NCI-H2029 (cell line): Measurements from ENCODE around the gene SLC7A6OS.
"Not testable (repeated sequence)": the region's sequence is repeated elsewhere in the genome, so short reads cannot be mapped to it uniquely, and the experiment has no call there.

Experiments
- DNase-seq: peaks from one replicate; lab custom pipeline; 2025; lab: John Stamatoyannopoulos, UW

The SLC7A6OS gene

DNA sequence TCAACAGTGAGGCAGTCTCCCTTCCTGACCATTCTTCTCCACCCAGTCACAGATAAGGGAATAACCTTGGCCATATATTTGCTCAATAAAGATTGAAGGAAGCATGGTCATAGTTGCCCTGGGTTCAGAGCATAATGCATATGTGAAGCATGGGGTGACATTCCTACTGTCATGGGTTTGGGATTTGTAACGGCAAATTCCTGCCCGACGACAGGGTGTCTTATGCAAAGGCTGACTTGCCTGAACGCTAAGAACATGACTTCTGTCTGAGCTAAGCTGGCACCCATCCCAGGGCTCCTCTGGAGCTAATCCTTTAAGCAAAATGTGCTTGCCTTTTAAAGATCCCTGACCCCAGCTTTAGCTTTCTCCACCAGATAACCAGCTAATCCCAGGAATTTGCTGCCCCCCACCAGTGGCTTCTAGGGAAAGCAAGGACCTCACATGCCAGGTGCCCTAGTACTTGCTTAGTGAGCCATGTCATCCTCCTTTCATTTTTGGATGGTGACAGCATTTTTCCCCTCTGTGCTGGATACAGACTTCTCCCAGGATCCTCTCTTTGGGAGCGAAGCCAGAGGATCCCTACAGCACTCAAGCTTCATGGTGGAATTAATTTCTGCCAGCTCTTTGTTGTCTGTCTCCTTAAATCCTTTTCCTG is 11.7 kb downstream of the SLC7A6OS start:
- DNase-seq: no peak

DNA sequence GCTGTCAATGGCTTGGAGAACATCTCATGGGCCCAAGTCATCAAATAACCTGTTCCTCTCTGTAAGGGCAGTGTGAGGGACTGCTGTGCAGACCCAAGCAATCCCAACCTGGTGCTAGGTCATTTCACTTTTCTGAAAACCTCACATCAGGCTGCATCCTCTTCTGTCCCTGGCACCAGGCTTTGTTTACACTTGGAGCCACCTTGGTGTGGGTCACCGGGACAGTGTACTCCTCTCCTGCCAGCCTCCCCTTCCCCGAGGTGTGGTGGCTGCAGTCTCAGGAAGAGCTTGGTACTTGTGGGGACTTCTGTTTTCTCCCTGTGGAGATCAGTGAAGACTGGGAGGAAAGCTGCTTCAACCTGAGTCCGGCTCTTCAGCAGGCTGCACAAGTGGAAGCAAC is 12.4 kb downstream of the SLC7A6OS start:
- DNase-seq: no peak

DNA sequence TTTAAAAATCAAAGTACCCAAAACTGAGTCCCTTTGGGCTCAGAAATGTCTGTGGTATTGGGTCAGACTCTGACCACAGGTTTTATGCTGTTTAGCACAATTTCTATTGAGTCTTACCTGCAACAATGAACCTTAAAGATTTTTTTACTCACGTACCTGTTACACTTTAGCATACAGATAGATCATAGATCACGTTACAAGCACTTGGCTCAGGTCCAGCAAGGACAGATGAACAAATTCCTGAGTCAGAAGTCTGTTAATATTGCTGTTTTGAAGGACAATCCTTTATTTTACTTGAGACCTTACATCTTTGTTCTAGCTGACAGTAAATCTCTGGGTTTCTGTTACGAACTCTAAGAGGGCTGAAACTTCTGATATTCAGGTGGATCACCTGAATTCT is 12.8 kb downstream of the SLC7A6OS start:
- DNase-seq: no peak

DNA sequence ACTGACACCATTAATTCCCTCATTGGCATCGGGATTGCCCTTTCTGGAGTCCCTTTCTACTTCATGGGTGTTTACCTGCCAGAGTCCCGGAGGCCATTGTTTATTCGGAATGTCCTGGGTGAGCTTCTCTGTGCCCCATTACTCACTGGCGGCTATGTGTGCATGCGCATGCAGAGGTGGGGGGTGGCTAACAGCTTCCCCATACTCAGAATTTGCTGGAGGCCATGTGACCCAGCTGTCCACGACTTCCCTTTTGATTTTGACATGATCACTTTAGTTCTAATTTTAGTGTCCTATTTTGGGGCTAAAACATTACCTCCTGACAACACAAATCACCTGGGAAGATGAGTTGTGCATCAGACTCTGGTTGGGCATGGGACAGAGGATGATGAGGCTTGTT is 14.1 kb downstream of the SLC7A6OS start:
- DNase-seq: no peak

DNA sequence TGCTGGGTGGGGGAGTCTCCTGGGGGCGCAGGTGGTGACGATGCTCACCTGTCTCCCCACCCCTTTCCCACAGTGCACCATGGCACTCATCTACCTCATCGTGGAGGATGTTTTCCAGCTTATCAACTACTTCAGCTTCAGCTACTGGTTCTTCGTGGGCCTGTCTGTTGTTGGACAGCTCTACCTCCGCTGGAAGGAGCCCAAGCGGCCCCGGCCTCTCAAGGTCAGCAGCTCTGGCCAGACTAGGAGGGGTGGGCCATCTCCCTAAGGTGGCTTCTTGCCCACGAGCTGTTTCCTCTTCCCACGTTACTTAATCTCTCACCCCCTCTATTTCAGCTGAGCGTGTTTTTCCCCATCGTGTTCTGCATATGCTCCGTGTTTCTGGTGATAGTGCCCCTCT is 14.5 kb downstream of the SLC7A6OS start:
- DNase-seq: no peak

DNA sequence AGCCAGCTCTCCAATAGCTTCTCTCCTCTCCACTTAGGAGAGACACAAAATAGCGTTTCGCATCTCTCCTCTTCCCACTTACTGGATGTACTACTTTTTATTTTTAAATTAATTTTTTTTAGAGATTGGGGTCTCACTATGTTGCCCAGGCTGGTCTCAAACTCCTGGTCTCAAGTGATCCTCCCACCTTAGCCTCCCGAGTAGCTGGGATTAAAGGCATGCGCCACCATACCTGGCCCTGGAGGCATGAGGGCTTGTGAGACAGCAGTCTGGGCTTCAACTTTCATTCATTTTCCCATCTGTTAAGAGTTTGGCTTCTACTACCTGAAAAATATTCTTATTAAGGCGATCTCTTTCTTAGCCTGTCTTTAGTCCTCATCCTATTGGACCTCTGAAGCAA is 18.3 kb downstream of the SLC7A6OS start:
- DNase-seq: no peak

DNA sequence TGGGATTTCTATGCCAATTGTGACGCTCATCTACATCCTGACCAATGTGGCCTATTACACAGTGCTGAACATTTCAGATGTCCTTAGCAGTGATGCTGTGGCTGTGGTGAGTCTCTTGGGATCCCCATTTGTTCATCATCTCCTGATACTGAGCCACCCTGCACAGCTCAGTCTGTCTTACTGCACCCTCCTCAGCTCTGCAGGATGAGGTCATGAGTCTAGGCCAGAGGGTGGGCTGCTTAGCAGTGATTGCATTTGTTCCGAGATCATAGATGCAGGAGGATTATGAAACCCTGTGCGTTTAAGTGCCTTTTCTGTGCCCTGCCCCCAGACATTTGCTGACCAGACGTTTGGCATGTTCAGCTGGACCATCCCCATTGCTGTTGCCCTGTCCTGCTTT is 19.5 kb downstream of the SLC7A6OS start:
- DNase-seq: no peak

DNA sequence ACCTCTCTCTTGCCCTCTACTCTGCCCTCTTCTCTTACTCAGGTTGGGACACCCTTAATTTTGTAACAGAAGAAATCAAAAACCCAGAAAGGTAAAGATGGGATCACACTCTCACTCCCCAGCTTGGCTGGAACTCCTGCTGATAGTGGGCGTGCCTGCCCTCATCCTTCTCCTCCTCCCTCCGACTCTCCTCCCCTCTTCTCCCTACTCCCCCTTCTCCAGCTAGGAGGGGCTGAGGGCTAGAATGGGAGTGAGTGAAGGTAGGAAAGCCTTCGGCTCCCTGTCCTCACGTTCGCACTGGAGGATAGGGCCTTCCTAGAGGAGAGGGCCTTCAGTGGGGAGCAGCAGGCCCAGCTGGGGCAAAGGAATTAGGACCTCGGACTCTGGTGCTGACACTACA is 20.3 kb downstream of the SLC7A6OS start:
- DNase-seq: no peak

DNA sequence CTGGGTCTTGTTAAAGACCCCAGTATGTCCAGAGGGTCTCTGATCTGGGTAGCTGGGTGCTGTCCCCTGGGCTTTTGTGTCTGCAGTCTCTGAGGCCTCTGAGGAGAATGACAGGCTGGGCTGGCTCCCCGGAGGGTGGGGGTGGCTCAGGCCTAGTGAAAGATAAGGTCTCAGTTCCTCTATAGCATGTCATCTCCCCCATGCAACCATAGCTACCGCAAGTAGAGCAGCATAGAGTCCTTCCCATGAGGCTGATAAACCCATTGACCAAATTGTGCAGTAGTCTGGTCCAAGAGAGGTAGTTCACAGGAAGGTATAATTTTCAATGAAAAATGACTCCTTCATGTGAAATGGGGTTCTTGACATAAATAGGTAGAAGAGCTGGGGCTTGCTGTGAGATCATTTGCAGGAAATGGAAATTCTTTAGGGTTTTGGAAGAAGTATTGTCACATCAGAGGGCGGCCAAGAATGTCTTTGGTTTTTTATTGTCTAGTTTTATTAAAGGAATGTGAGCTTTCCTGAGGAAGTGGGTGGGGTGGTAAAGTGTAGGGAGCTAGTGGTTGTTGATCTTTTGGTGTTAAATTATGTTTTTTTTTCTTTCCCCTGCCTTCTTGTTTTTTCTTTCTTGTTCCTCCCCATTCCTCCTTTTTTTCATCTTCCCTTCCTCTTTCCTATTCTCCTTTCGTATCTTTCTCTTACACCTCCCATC is 21.0 kb downstream of the SLC7A6OS start:
- DNase-seq: no peak

DNA sequence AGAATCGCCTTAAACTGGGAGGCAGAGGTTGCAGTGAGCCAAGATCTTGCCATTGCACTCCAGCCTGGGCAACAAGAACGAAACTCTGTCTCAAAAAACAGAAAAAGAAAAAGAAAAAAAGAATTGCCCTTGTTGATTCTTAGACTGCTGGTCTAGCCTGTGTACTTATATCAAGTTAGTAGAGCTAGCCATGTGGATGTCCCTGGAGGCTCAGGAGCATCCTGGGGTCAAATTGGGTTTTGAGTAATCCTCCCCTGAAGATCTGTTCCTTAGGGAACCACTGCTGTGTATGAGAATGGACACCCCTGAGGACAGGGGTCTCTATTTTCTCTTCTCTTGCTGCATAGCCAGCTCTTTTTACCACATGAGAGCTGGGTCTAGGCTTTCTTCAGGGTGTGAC is 21.5 kb downstream of the SLC7A6OS start:
- no peak for DNase-seq

DNA sequence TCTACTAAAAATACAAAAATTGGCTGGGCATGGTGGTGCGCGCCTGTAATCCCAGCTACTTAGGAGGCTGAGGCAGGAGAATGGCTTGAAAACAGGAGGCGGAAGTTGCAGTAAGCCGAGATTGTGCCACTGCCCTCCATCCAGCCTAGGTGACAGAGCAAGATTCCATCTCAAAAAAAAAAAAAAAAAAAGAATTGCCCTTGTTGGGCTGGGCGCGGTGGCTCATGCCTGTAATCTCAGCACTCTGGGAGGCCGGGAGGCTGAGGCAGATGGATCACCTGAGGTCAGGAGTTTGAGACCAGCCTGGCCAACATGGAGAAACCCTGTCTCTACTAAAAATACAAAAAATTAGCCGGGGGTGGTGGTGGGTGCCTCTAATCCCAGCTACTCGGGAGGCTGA is 21.9 kb downstream of the SLC7A6OS start:
- not testable (repeated sequence) for DNase-seq

DNA sequence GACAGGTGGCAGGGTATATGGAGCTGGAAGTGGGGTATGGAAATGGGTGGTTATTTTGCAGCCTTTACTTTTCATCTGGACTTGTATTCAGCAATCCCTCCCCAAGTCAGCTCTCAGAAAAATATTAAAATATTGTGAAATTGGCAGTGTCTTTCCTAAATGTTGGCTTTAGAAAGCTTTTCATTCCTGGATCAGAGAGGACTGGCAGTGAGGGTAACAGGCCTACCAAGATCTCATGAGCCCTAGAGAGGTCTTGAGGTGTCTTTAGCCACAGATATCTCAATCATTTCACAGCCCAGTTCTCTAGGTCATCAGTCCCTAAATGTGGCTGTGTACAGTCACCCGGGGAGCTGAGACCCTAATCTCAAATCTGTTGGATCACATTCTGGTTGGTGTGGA is 22.5 kb downstream of the SLC7A6OS start:
- DNase-seq: no peak

DNA sequence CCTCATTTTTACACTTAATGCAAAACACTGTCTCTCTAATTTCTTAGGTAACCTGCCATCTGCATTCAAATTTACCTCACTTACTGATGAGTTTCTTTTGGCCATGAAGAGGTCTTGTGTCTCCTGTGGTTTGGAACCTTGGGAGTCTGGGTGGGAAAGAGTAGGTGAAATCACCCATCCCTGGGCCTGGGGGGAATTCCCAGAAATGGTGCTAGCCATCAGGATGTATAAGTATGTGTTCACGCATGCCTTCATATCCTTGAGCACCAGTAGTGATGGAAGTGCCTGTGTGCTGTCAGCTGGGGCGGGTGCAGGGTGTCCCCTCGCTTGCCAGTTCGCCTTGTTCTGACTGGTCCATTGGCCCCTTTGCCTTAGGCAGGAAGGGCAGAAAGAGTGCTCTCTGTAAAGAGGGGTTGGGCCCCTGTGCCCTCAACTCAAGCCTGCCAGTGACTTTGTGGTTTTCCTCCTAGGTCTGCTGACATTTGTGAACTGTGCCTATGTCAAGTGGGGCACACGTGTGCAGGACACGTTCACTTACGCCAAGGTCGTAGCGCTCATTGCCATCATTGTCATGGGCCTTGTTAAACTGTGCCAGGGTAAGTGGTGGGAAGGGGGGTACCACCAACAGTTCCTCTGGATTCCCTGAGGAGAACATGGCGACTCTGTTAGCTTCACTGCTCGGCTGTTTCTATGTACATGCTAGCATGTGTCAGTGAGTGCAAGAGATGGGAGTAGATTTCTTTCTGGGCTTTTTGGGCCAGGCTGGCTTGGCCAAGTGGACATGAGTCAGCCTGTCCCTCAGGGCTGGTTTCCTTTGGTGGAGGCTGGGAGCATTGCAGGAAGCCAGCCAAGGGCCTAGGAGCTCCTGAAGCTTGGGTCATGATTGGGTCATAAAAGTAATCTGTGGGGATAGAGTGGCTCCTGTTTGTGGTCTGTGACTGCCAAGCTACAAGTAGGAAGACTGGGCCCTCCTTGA is 23.2 kb downstream of the SLC7A6OS start:
- no peak for DNase-seq

DNA sequence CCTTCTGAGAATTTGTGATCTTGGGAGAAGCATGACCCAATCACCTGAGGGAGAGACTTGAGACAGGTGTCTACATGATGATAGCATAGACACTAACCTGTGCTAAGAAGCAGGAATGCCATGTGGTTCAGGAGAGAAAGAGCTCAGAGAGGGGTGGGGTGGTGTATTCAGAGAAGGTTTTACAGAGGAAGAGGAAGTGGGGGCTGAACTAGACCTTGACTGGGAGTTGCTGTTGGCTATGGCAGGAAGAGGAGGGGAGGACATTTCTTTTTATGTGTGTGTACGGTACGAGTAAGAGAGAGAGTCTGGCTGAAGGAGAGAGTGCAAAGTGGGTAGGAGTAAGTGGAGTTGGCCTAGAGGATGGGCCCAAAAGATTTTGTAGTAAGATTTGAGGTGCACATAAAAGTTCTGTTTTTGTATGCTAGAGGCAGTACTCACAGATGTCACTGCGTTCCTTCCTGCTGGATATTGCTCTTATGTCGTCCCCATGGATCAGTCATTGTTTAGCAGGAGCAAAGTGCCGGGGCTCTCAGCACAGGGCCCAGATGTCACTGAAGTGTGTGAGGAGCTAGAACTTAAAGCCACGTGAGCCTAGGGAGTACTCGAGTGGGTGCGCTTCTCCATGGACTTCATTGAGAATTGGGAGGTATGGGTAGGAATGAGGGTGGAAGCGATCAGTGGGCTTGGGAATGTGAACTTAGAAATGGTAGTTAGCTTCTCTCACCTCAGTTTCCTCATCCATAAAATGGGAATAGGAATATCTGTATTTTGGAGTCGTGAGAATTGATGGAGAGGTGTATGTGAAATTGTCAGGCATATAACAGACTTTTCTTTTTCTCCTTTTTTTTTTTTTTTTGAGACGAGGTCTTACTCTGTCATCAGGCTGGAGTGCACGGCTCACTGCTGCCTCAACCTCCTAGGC is 24.3 kb downstream of the SLC7A6OS start:
- DNase-seq: no peak

DNA sequence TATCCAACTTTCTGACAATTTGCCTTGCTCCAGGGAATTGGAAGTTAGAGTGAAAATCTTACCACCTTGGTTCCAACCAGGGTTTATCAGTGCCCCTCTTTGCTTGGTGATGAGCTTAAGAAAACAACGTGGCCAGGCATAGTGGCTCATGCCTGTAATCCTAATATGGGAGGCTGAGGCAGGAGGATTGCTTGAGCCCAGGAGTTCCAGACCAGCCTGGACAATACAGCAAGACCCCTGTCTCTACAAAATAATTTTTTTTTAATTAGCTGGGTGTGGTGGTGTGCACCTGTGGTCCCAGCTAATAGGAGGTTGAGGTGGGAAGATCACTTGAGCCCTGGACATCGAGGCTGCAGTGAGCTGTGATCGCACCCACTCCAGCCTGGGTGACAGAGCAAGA is 25.1 kb downstream of the SLC7A6OS start:
- DNase-seq: no peak

DNA sequence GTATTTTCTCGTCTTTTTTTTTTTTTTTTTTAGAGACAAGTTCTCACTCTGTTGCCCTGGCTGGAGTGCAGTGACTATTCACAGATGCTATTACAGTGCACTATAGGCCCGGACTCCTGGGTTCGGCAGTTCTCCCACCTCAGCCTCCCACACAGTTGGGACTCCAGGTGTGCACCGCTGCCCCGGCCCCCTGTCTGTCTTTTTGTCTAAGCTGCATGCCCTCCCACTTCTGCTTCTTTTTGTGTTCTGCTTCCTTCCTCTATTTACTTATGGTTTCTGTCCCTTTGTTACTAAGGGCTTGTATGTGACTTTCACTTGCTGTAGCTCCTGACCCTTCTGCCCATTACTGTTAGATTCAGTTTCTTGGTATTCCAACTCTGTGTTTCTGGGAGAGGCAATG is 25.9 kb downstream of the SLC7A6OS start:
- DNase-seq: no peak

DNA sequence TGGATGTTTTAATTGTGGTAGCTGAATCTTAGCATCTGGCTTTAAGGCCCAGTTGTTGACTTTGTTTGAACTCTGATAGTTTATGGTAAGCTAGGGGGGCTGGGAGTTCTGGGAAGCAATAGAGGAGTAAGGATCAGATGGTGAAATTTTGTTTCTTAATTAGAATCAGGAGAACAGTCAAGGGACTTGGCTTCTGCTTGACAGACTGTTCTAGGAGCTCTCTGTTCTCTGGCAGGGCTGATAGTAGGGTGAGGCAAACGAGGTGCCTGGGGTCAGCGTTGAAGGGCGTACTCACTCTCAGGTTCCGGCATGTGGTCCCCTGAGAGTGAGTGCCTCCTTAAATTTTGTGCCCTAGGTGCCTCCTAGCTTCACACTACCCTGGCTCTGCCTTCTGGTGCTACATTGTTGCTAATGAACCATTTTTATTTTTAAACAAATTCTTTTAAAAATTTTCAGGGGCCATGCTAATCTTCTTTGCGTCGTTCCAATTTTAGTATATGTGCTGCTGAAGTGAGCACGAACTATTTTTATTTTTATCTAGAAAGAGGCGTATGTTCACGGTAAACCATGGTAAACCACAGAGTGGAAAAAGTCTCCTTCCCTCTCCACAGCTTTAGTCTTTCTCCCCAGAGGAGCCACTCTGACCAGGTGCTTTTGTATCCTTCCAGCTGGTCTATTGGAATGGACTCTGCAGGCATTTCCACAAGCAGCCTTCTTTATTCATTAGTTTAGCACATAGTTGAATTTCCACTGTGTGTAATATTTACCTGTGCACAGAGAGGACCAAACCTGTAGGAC is 26.7 kb downstream of the SLC7A6OS start:
- DNase-seq: no peak

DNA sequence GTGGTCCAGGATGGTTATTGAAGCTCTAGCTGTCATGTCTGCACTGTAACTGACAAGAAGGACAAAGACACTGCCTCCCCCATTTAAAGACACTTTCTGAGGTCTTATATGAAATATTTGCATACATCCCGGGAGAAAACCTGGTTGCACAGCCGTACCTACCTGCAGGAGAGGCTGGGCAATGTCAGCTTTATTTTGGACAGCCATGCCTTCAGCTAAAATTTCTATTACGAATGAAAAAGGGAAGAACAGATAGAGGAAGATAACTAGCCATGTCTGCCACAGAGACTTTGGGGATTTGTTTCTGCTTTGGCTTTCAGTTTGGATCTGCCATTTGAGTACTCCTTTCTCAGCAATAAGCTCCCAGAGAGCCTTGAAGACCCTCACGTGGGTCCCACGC is 27.4 kb downstream of the SLC7A6OS start:
- no peak for DNase-seq

DNA sequence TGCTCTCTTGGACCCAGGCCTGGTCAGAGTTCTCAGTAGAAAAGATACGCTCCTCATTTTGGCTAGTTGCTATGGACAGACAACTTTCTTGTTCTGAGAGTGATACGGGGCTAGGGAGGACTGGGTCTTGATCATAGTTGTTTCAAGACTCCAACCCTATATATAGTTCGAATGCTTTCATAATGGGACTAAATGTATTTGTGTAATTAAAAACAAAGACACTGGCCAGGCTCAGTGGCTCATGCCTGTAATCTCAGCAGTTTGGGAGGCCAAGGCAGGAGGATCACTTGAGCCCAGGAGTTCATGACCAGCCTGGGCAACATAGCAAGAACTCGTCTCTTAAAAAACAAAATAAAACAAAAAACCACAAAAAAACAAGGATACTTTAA is 28.7 kb downstream of the SLC7A6OS start:
- DNase-seq: no peak

DNA sequence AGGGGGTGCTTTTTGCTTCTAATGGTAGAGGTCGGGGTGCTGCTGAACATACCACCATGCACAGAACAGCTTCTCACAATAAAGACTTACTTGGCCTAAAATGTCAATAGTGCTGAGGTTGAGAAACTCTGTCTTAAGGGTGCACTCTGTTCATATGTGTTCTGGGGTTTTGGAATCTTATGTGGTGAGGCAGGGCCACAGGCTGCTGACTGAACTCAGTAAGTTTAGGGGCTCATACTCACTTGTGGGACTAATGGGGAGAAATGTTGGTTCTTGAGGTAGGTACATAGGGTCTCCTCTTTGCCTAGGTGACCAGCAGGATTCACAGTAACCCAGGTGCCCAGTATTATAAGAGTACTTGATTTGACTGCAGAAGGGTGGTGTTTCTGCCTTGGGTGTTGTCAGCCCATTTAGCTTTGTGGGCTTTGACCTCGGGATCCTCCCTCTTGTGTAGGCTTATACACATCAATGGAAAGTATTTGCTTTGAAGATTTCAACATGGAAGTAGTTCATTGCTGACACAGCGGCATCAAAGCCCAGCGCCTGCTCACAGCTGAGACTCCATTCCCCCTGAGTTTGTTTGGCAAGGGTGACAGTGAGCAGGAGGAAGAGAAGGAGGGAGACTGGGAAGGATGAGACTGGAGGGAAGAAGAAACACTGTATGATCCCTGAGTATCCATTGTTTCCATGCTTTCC is 29.2 kb downstream of the SLC7A6OS start:
- no peak for DNase-seq
